Mesendoderm (in vitro differentiated cells): ENCODE results near the gene PMEPA1.

Source experiments
- DNase-seq: peaks from one replicate; pipeline ENCODE4 v3.0.0; 2013
- H2AK5ac ChIP-seq: 2 replicates; pipeline ENCODE4 v1.6.1; 2013; ENCODE audit warnings: low read length, inconsistent platforms
- H2BK120ac ChIP-seq: 2 replicates; pipeline ENCODE4 v1.6.1; 2013; ENCODE audit warnings: low read depth, mild to moderate bottlenecking, low read length, moderate library complexity, mixed read lengths
- H2BK15ac ChIP-seq: replicated peaks from 2 replicates; pipeline ENCODE4 v1.6.1; 2013; ENCODE audit warnings: low read depth, mild to moderate bottlenecking, moderate library complexity
- H2BK5ac ChIP-seq: 2 replicates; pipeline ENCODE4 v1.6.1; 2013; ENCODE audit warnings: low read length, inconsistent platforms
- H3K18ac ChIP-seq: 2 replicates; pipeline ENCODE4 v1.6.1; 2013; ENCODE audit warnings: mild to moderate bottlenecking, low read length, mixed read lengths
- H3K23ac ChIP-seq: one replicate; pipeline ENCODE4 v1.6.1; 2013; ENCODE audit warnings: low read length
- H3K27ac ChIP-seq: 2 replicates; pipeline ENCODE4 v1.5.1; 2013; ENCODE audit warnings: low read depth, mild to moderate bottlenecking, inconsistent platforms, low read length, moderate library complexity
- H3K27me3 ChIP-seq: 2 replicates; pipeline ENCODE4 v1.6.1; 2013; ENCODE audit warnings: low read length, control low read depth, mild to moderate bottlenecking, inconsistent platforms; ENCODE audit not compliant: insufficient read depth, poor library complexity
- H3K36me3 ChIP-seq: 2 replicates; pipeline ENCODE4 v1.6.1; 2013; ENCODE audit warnings: low read length, inconsistent platforms; ENCODE audit not compliant: control insufficient read depth, insufficient read depth
- H3K4ac ChIP-seq: one replicate; pipeline ENCODE4 v1.6.1; 2013; ENCODE audit warnings: low read depth, mild to moderate bottlenecking, low read length, moderate library complexity
- H3K4me1 ChIP-seq: 2 replicates; pipeline ENCODE4 v1.6.1; 2013; ENCODE audit warnings: low read depth, low read length, inconsistent platforms; ENCODE audit not compliant: control insufficient read depth
- H3K4me2 ChIP-seq: 2 replicates; pipeline ENCODE4 v1.6.1; 2013; ENCODE audit warnings: low read length
- H3K4me3 ChIP-seq: 2 replicates; pipeline ENCODE4 v1.5.1; 2013; ENCODE audit warnings: mild to moderate bottlenecking, low read length
- H3K56ac ChIP-seq: one replicate; pipeline ENCODE4 v1.6.1; 2013; ENCODE audit warnings: low read length
- H3K79me1 ChIP-seq: 2 replicates; pipeline ENCODE4 v1.6.1; 2013; ENCODE audit warnings: low read length, inconsistent platforms
- H3K79me2 ChIP-seq: 2 replicates; pipeline ENCODE4 v1.6.1; 2013; ENCODE audit warnings: mild to moderate bottlenecking, low read length; ENCODE audit not compliant: control insufficient read depth, insufficient read depth
- H3K9ac ChIP-seq: 2 replicates; pipeline ENCODE4 v1.6.1; 2013; ENCODE audit warnings: low read length, inconsistent platforms
- H4K5ac ChIP-seq: one replicate; pipeline ENCODE4 v1.6.1; 2013; ENCODE audit warnings: low read length
- H4K8ac ChIP-seq: one replicate; pipeline ENCODE4 v1.6.1; 2013; ENCODE audit warnings: low read depth, mild to moderate bottlenecking, control low read depth, low read length, moderate library complexity
- WGBS: extraction: QIAGEN DNeasy Blood & Tissue Kit; methylation state at CpG from one replicate; pipeline ENCODE4 v1.1.7; 2013; ENCODE audit warnings: low lambda C conversion rate, missing lambda C conversion rate; ENCODE audit not compliant: insufficient coverage; ENCODE audit errors: extremely low coverage; 5-methylcytosine and 5-hydroxymethylcytosine counted together

The PMEPA1 gene

GRCh38 chr20:57658833-57659516 is 50.8 kb downstream of the PMEPA1 start:
- no peak overlapping the region for H3K27ac ChIP-seq
- no peak overlapping the region for H3K9ac ChIP-seq
- H3K23ac ChIP-seq = no peak overlapping the region
- H4K8ac ChIP-seq = no peak overlapping the region
- peaks cover 16% of the 10 kb centered on the region for H3K36me3 ChIP-seq
- no peak overlapping the region for H3K4ac ChIP-seq
- no CpG with 5 or more reads among the region's 25 CpGs for WGBS
- H3K4me3 ChIP-seq = no peak overlapping the region
- no peak for DNase-seq
- peaks cover 44% of the 10 kb centered on the region for H3K79me1 ChIP-seq
- no peak overlapping the region for H2AK5ac ChIP-seq
- H3K4me1 ChIP-seq = no peaks in the 10 kb centered on the region
- no peak overlapping the region for H2BK5ac ChIP-seq
- no peak overlapping the region for H4K5ac ChIP-seq
- no peak overlapping the region for H3K18ac ChIP-seq
- no peaks in the 10 kb centered on the region for H3K27me3 ChIP-seq
- no peak overlapping the region for H3K4me2 ChIP-seq
- no peak overlapping the region for H3K56ac ChIP-seq
- H2BK15ac ChIP-seq = no peak overlapping the region
- H2BK120ac ChIP-seq = no peak overlapping the region
- H3K79me2 ChIP-seq = peaks cover 53% of the 10 kb centered on the region

DNA sequence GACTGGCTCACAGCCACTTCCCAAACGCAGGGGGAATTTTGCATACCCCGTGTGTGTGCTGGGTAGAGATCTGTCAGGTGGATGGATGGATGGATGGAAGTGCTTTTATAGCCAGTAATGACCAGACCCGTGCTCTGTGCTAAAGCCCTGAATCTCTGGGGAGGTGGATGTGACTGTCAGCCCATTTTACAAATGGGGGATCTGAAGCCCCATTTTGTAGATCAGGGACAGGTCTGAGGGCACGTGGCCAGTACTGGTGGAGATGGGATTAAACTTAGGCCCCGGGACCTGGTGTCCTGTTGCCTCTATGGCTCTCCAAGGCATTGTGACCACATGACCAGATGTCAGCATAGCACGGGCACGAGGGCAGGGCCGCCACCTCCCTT is 51.4 kb downstream of the PMEPA1 start:
- DNase-seq = no peak
- Histone ChIP-seq H2BK15ac (no peak overlapping the region), H3K4me1 (no peaks in the 10 kb centered on the region), H3K27me3 (no peaks in the 10 kb centered on the region), H4K5ac (no peak overlapping the region), H3K79me2 (peaks cover 50% of the 10 kb centered on the region), H3K4me2 (no peak overlapping the region), H3K18ac (no peak overlapping the region), H3K36me3 (peaks cover 20% of the 10 kb centered on the region), H3K56ac (no peak overlapping the region), H3K4me3 (no peak overlapping the region), H4K8ac (no peak overlapping the region), H3K9ac (no peak overlapping the region), H2BK5ac (no peak overlapping the region), H3K27ac (no peak overlapping the region), H2BK120ac (no peak overlapping the region), H3K4ac (no peak overlapping the region), H2AK5ac (no peak overlapping the region), H3K23ac (no peak overlapping the region), H3K79me1 (peaks cover 46% of the 10 kb centered on the region)
- no CpG with 5 or more reads among the region's 8 CpGs for WGBS

GRCh38 chr20:57657535-57658446 is 52.0 kb downstream of the PMEPA1 start:
- Histone ChIP-seq H3K23ac (no peak overlapping the region), H3K18ac (no peak overlapping the region), H3K9ac (no peak overlapping the region), H3K79me1 (peaks cover 44% of the 10 kb centered on the region), H3K36me3 (peaks cover 23% of the 10 kb centered on the region), H2BK120ac (no peak overlapping the region), H4K5ac (no peak overlapping the region), H3K79me2 (peaks cover 44% of the 10 kb centered on the region), H3K4me3 (no peak overlapping the region), H3K56ac (no peak overlapping the region), H2BK5ac (no peak overlapping the region), H3K4ac (no peak overlapping the region), H3K4me2 (no peak overlapping the region), H2AK5ac (no peak overlapping the region), H3K27me3 (no peaks in the 10 kb centered on the region), H4K8ac (no peak overlapping the region), H3K27ac (no peak overlapping the region), H3K4me1 (no peaks in the 10 kb centered on the region), H2BK15ac (no peak overlapping the region)
- no peak for DNase-seq
- WGBS = no CpG with 5 or more reads among the region's 36 CpGs

DNA sequence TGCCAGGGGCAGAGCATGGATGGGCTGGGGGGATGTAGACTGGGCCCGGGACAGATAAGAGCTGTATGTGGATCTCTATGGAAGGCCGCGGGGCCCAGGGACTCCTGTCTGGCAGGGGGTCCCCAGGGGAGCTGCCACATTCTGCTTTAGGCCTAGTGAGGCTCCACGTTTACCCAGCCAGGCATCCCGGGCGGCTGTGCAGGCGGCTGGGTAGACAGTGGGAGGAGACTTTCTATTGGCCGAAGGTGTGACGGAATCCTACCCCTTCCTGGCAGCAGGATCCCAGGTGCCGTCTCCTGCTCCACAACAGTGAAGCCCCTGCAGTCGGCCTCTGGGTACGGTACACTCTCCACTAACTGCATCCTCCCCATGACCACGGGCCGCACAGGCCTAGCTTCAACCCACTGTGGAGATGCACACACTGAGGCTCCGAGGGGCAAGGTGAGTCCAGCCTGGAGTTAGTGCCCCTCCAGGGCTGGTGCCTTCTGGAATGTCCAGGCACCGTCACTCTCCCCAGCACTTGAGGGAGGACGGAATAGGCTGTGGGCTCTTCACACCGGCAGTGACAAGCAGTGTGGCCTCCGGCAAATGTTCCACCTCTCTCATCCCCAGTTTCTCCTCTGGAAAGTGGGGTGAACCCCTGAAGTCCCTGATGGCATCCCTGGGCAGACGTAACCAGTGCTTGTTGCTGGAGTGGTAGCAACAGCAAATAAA is 52.8 kb downstream of the PMEPA1 start:
- Histone ChIP-seq H3K9ac (no peak overlapping the region), H3K4ac (no peak overlapping the region), H2BK15ac (no peak overlapping the region), H2BK120ac (no peak overlapping the region), H3K4me3 (no peak overlapping the region), H3K27me3 (no peaks in the 10 kb centered on the region), H3K56ac (no peak overlapping the region), H4K5ac (no peak overlapping the region), H3K23ac (no peak overlapping the region), H2BK5ac (no peak overlapping the region), H3K36me3 (peaks cover 28% of the 10 kb centered on the region), H3K27ac (no peak overlapping the region), H3K79me2 (peaks cover 36% of the 10 kb centered on the region), H3K4me2 (no peak overlapping the region), H4K8ac (no peak overlapping the region), H3K18ac (no peak overlapping the region), H2AK5ac (no peak overlapping the region), H3K79me1 (peaks cover 40% of the 10 kb centered on the region), H3K4me1 (no peaks in the 10 kb centered on the region)
- no peak for DNase-seq
- WGBS = no CpG with 5 or more reads among the region's 20 CpGs

DNA sequence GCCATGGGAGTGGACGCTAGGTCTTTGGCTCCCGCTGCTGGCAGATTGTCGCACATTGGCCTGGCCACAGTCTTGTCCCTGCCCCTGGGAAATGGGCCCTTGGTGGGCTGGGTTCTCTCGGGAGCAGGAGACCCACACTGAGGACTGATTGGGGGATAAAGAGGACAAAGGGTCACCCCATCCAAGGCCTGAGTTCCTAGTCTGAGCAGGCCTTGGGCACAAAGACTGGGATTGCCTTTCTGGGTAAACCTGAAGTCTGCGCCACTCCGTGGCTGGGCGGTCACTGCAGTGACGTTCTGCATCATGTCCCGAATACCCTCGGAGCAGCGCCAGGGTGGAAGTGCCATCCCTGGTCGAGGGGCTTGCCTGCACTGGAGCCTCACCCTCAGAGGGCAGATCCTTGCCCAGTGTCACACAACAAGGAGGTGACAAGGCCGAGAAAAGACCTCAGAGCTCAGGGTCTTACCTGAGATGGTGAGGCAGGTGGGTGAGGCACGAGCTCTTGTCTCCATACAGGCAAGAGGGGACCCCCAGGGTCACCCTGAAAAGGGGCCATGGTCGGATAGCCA is 53.5 kb downstream of the PMEPA1 start:
- H3K79me2 ChIP-seq = peaks cover 30% of the 10 kb centered on the region
- no peak overlapping the region for H3K27ac ChIP-seq
- no peak overlapping the region for H3K4me3 ChIP-seq
- no peak overlapping the region for H3K4ac ChIP-seq
- H3K36me3 ChIP-seq = peaks cover 28% of the 10 kb centered on the region
- no peak overlapping the region for H3K9ac ChIP-seq
- no peaks in the 10 kb centered on the region for H3K27me3 ChIP-seq
- H2AK5ac ChIP-seq = no peak overlapping the region
- H3K79me1 ChIP-seq = peaks cover 36% of the 10 kb centered on the region
- H2BK15ac ChIP-seq = no peak overlapping the region
- H3K23ac ChIP-seq = no peak overlapping the region
- H4K5ac ChIP-seq = no peak overlapping the region
- H3K4me1 ChIP-seq = no peaks in the 10 kb centered on the region
- H3K4me2 ChIP-seq = no peak overlapping the region
- no peak for DNase-seq
- H3K18ac ChIP-seq = no peak overlapping the region
- H2BK120ac ChIP-seq = no peak overlapping the region
- no peak overlapping the region for H2BK5ac ChIP-seq
- no CpG with 5 or more reads among the region's 15 CpGs for WGBS
- H4K8ac ChIP-seq = no peak overlapping the region
- no peak overlapping the region for H3K56ac ChIP-seq
